Measurements from ENCODE around the gene KCNE1.
"Not testable (repeated sequence)": the region's sequence is repeated elsewhere in the genome, so short reads cannot be mapped to it uniquely, and the experiment has no call there.

DNA sequence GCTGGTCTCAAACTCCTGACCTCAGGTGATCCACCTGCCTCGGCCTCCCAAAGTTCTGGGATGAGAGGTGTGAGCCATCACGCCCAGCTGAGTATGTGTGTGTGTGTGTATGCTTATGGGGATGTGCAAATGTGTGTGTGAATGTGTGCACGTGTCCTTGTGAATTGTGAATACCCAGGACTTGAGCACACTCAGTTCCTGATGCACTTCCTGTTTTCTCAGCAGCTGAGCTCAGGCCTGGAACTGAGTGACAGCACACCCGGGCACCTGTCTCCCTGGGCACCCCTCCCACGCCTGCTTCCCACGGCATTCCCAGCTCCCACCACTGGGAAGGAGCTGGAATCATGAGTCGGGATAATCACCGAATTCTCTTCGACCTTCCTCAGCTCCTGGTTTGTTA lies 104.7 kb downstream of the KCNE1 start:
- TF ChIP-seq ISL1 (CRISPR knock-in tag; IDR thresholded peaks at IDR 0.05) = not testable (repeated sequence)
- TF ChIP-seq, protein P1, sequence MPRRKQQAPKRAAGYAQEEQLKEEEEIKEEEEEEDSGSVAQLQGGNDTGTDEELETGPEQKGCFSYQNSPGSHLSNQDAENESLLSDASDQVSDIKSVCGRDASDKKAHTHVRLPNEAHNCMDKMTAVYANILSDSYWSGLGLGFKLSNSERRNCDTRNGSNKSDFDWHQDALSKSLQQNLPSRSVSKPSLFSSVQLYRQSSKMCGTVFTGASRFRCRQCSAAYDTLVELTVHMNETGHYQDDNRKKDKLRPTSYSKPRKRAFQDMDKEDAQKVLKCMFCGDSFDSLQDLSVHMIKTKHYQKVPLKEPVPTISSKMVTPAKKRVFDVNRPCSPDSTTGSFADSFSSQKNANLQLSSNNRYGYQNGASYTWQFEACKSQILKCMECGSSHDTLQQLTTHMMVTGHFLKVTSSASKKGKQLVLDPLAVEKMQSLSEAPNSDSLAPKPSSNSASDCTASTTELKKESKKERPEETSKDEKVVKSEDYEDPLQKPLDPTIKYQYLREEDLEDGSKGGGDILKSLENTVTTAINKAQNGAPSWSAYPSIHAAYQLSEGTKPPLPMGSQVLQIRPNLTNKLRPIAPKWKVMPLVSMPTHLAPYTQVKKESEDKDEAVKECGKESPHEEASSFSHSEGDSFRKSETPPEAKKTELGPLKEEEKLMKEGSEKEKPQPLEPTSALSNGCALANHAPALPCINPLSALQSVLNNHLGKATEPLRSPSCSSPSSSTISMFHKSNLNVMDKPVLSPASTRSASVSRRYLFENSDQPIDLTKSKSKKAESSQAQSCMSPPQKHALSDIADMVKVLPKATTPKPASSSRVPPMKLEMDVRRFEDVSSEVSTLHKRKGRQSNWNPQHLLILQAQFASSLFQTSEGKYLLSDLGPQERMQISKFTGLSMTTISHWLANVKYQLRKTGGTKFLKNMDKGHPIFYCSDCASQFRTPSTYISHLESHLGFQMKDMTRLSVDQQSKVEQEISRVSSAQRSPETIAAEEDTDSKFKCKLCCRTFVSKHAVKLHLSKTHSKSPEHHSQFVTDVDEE (CRISPR knock-in tag; IDR thresholded peaks at IDR 0.05) = not testable (repeated sequence)

All from SK-N-SH treated with all-trans-retinoic acid at 6 μM for 48 hours (cell line).